ENCODE results near the gene UBAC2.

Gene UBAC2

DNA sequence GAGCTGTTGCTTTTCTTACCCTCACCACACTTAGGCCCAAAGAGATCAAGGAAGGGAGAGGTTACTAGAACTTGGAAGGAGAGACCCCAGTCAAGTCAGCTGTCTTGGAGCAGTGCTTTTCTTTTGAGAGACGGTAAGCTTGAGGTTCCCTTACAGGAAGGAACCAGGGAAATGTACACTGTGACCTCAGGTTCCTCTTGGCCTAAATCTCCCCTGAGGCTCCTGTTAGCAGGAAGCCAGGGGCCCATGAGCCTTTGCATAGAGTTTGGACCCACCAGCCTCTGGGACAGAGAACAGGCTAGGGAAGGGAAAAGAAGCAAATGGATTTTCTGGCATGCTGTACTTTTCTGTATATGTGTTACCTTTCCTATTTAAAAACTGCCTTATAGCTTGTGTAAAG lies 63.4 kb downstream of the UBAC2 start:
- DNase-seq (ENCODE audit: low read depth): no peak
- Histone ChIP-seq H3K4me3 (ENCODE audit: low read length) (no peak overlapping the region), H3K9me3 (ENCODE audit: control insufficient read depth, low read length) (no peaks in the 10 kb centered on the region), H3K27me3 (replicated peaks; ENCODE audit: control insufficient read depth, insufficient read depth, low read length) (no peaks in the 10 kb centered on the region), H3K9ac (ENCODE audit: low read length) (no peak overlapping the region), H3K36me3 (ENCODE audit: control insufficient read depth, insufficient read depth, low read length, severe bottlenecking) (peaks cover 7% of the 10 kb centered on the region), H3K4me1 (ENCODE audit: control insufficient read depth, insufficient read depth, low read length) (peaks cover 28% of the 10 kb centered on the region)

DNA sequence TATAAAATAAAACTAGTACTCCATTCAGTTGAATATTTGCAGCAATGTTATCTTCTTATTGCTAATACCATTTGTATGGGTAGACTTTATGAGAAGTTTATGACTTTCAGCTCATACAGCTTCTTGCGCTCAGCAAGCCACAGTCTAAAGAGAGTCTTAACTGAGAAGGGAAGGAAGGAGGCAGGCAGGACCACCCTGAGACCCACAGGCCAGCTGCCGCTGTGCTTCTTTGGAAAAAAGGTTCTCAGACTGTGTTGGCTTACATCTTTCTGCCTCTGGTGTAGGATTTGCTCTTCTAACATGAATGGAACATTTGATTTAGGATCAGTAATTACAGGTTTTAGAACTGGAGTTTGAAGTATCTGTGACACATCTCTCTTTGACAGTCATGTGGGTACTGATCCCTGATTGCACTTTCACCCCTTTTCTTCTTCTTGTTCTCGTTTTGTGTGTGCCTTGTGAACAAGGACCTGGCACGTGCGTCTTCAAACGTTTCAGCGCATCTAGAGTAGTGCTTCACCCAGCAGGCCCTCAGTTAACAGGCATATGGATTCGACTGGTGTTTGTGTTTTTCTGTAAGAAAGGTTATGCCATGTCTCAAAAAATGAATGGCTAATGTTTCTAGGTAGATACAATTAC lies 64.6 kb downstream of the UBAC2 start:
- Histone ChIP-seq H3K9ac (ENCODE audit: low read length) (peak overlapping the region; percentile 1), H3K27me3 (replicated peaks; ENCODE audit: control insufficient read depth, insufficient read depth, low read length) (no peaks in the 10 kb centered on the region), H3K4me3 (ENCODE audit: low read length) (no peak overlapping the region), H3K9me3 (ENCODE audit: control insufficient read depth, low read length) (no peaks in the 10 kb centered on the region), H3K36me3 (ENCODE audit: control insufficient read depth, insufficient read depth, low read length, severe bottlenecking) (peaks cover 7% of the 10 kb centered on the region), H3K4me1 (ENCODE audit: control insufficient read depth, insufficient read depth, low read length) (peaks cover 28% of the 10 kb centered on the region)
- no peak for DNase-seq (ENCODE audit: low read depth)

DNA sequence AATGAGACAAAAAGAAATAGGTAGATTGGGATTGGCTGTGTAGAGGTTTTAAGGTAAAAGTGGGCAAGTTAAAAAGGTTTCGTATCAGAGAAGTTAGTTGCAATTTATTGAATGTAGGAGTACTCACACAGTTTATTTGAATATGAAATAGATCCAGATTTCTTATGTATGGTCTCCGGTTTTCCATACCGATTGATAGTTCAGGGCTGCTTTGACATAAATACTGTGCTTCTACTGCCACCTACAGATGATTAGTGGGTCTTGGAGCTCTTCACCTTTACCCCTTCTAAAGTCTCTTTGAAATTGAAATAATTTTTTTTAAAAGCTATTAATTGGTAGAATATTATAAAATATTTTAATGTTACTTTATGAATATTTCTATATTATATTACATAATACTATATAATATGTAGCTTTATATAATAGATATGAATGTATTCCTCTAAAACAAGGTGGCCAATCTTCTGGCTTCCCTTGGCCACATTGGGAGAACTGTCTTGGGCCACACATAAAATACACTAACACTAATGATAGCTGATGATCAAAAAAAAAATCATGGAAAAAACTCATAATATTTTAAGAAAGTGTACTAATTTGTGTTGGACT lies 65.3 kb downstream of the UBAC2 start:
- Histone ChIP-seq H3K27me3 (replicated peaks; ENCODE audit: control insufficient read depth, insufficient read depth, low read length) (no peaks in the 10 kb centered on the region), H3K4me3 (ENCODE audit: low read length) (no peak overlapping the region), H3K9ac (ENCODE audit: low read length) (no peak overlapping the region), H3K9me3 (ENCODE audit: control insufficient read depth, low read length) (no peaks in the 10 kb centered on the region), H3K4me1 (ENCODE audit: control insufficient read depth, insufficient read depth, low read length) (peaks cover 25% of the 10 kb centered on the region), H3K36me3 (ENCODE audit: control insufficient read depth, insufficient read depth, low read length, severe bottlenecking) (peaks cover 7% of the 10 kb centered on the region)
- DNase-seq (ENCODE audit: low read depth): peak; percentile 76

DNA sequence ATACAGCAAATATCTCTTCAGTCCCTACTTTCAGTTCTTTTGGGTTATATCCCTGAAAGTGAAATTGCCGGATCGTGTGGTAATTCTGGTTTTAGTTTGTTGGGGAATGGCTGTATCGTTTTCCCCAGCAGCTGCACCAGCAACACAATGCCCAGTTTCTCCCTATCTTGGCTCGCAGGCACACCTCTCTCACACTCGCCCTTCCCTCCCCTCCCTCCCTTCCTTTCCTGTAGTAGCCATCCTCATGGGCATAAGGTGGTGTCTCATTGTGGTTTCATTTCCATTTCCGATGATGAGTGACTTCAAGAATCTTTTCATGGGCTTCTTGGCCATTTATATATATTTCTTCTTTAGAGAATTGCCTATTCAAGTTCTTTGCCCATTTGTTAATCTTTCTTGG lies 66.2 kb downstream of the UBAC2 start:
- Histone ChIP-seq H3K4me3 (ENCODE audit: low read length) (no peak overlapping the region), H3K9me3 (ENCODE audit: control insufficient read depth, low read length) (no peaks in the 10 kb centered on the region), H3K36me3 (ENCODE audit: control insufficient read depth, insufficient read depth, low read length, severe bottlenecking) (peaks cover 3% of the 10 kb centered on the region), H3K27me3 (replicated peaks; ENCODE audit: control insufficient read depth, insufficient read depth, low read length) (no peaks in the 10 kb centered on the region), H3K4me1 (ENCODE audit: control insufficient read depth, insufficient read depth, low read length) (peaks cover 17% of the 10 kb centered on the region), H3K9ac (ENCODE audit: low read length) (no peak overlapping the region)
- no peak for DNase-seq (ENCODE audit: low read depth)

DNA sequence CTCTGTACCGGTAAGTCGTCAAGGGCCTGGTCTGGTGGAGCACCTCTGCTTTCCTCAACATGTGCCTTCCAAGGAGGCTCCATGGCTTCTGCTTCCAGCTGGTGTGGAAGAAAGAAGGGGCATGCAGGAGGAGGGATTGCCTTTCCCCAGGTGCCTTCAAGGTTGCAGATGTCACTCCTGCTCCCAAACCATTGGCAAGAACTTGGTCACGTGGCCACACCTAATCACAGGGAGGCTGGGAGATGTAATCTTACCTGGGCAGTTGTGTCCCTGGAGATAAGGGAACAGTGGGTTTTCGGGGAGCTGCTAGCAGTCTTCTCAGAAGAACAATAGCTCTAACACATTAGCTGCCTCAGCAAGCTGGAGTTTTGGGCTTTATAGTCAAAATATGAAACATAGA lies 67.3 kb downstream of the UBAC2 start:
- Histone ChIP-seq H3K9me3 (ENCODE audit: control insufficient read depth, low read length) (peaks cover 3% of the 10 kb centered on the region), H3K4me3 (ENCODE audit: low read length) (no peak overlapping the region), H3K9ac (ENCODE audit: low read length) (no peak overlapping the region), H3K36me3 (ENCODE audit: control insufficient read depth, insufficient read depth, low read length, severe bottlenecking) (peaks cover 3% of the 10 kb centered on the region), H3K4me1 (ENCODE audit: control insufficient read depth, insufficient read depth, low read length) (peaks cover 17% of the 10 kb centered on the region), H3K27me3 (replicated peaks; ENCODE audit: control insufficient read depth, insufficient read depth, low read length) (no peaks in the 10 kb centered on the region)
- DNase-seq (ENCODE audit: low read depth): no peak

DNA sequence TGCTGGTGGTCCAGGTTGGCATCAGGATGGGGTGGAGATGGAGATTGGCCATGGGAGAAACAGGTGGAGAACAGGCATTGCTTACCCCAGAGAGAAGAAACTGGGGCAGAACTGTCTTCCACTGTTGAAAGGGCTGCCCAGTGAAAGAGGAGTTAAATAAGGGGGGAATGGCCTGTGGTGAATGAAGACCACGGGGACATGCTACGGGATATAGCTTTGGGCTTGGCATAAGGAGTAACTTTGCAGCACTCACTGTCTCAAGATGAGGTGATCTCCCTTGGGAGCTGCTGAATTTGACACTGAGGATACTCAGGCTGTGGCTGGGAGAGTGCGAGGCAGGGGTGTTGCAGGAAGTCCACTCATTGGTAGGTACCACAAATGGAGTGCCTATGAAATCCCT lies 68.2 kb downstream of the UBAC2 start:
- Histone ChIP-seq H3K9me3 (ENCODE audit: control insufficient read depth, low read length) (peaks cover 3% of the 10 kb centered on the region), H3K36me3 (ENCODE audit: control insufficient read depth, insufficient read depth, low read length, severe bottlenecking) (peaks cover 3% of the 10 kb centered on the region), H3K4me1 (ENCODE audit: control insufficient read depth, insufficient read depth, low read length) (peaks cover 17% of the 10 kb centered on the region), H3K9ac (ENCODE audit: low read length) (no peak overlapping the region), H3K27me3 (replicated peaks; ENCODE audit: control insufficient read depth, insufficient read depth, low read length) (no peaks in the 10 kb centered on the region), H3K4me3 (ENCODE audit: low read length) (no peak overlapping the region)
- DNase-seq (ENCODE audit: low read depth): no peak

DNA sequence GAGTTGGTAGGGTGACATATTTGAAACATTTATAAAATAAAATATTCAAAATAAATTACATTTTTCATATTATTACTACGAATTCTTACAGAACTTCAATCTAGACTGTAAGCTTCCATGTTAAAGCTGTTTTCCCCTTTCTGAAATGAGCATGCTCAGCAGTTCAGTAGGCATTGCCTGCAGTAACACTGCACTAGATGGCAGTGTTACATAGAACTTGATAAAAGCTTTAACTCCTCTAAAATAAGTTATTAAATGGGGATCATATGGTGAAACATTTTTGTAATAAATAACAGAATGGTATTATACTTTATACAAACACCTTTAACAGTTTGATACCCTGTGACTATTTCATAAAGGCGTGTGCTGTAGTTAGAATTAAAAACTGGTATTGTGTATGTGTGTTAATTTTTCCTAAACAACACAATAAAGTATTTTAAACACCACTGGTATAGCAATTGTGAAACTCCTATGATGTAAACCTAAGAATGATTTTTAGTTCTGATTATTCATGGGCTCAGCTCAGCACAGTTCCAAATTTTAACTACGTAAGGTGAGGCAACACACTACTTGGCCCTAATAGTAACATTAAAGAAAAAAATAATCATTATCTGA lies 69.1 kb downstream of the UBAC2 start:
- Histone ChIP-seq H3K4me3 (ENCODE audit: low read length) (no peak overlapping the region), H3K27me3 (replicated peaks; ENCODE audit: control insufficient read depth, insufficient read depth, low read length) (no peaks in the 10 kb centered on the region), H3K36me3 (ENCODE audit: control insufficient read depth, insufficient read depth, low read length, severe bottlenecking) (peaks cover 3% of the 10 kb centered on the region), H3K4me1 (ENCODE audit: control insufficient read depth, insufficient read depth, low read length) (peaks cover 10% of the 10 kb centered on the region), H3K9me3 (ENCODE audit: control insufficient read depth, low read length) (peaks cover 3% of the 10 kb centered on the region), H3K9ac (ENCODE audit: low read length) (no peak overlapping the region)
- DNase-seq (ENCODE audit: low read depth): peak; percentile 81

DNA sequence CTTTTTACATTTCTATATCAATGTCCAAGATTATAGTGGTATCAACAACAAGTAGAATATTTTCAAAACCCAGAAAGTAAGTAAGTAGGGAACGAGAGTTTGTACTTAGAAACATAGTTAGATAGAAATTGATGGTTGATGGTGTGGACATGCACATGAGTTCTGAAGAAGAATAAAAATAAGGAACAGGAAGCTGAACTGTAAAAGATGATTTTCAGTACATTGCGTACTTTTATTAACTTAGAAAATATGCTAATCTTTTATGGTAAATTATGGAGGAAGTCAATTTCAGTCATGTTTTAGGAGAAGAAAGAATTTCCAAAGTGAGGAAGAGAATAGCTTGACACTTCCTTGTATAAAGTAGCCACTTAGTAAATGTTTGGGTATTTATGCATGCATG lies 69.9 kb downstream of the UBAC2 start:
- Histone ChIP-seq H3K27me3 (replicated peaks; ENCODE audit: control insufficient read depth, insufficient read depth, low read length) (no peaks in the 10 kb centered on the region), H3K4me1 (ENCODE audit: control insufficient read depth, insufficient read depth, low read length) (peaks cover 8% of the 10 kb centered on the region), H3K36me3 (ENCODE audit: control insufficient read depth, insufficient read depth, low read length, severe bottlenecking) (peaks cover 3% of the 10 kb centered on the region), H3K4me3 (ENCODE audit: low read length) (no peak overlapping the region), H3K9me3 (ENCODE audit: control insufficient read depth, low read length) (peaks cover 3% of the 10 kb centered on the region), H3K9ac (ENCODE audit: low read length) (peak overlapping the region; percentile 2)
- no peak for DNase-seq (ENCODE audit: low read depth)

DNA sequence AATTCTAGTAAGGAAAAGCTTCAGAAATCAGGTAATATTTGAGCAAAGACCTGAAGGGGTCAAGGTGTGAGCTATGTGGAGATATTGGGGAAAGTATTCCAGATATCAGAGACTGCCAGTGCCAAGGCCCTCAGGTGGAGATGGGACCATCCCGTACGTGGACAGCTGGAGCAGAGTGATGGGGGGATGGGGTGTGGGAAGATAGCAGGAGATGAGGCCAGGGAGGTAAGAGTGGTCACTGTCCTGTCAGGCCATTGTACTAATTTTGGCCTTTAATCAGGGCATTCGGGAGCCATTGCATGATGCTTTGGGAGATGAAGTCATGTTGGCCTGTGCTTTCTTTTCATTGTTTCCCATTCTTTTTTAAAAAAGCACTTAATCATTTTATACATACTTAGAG lies 70.6 kb downstream of the UBAC2 start:
- Histone ChIP-seq H3K4me3 (ENCODE audit: low read length) (no peak overlapping the region), H3K36me3 (ENCODE audit: control insufficient read depth, insufficient read depth, low read length, severe bottlenecking) (peaks cover 3% of the 10 kb centered on the region), H3K4me1 (ENCODE audit: control insufficient read depth, insufficient read depth, low read length) (peaks cover 6% of the 10 kb centered on the region), H3K27me3 (replicated peaks; ENCODE audit: control insufficient read depth, insufficient read depth, low read length) (no peaks in the 10 kb centered on the region), H3K9me3 (ENCODE audit: control insufficient read depth, low read length) (peaks cover 3% of the 10 kb centered on the region), H3K9ac (ENCODE audit: low read length) (no peak overlapping the region)
- DNase-seq (ENCODE audit: low read depth): no peak

DNA sequence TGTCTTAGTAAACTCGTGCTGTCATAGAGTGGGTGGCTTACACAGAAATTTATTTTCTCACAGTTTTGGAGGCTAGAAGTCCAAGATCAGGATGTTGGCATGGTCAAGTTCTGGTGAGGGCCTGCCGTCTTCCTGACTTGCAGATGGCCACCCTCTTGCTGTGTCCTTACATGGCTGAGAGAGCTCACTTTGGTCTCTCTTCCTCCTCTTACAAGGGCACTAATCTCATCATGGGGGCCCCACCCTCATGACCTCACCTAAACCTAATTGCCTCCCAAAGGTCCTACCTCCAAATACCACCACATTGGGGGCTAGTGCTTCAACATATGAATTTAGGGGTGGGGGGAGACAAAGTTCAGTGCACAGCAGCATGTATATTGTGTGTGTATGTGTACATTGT lies 71.8 kb downstream of the UBAC2 start:
- H3K9ac ChIP-seq (ENCODE audit: low read length): no peak overlapping the region
- H3K4me3 ChIP-seq (ENCODE audit: low read length): no peak overlapping the region
- H3K36me3 ChIP-seq (ENCODE audit: control insufficient read depth, insufficient read depth, low read length, severe bottlenecking): peaks cover 7% of the 10 kb centered on the region
- H3K4me1 ChIP-seq (ENCODE audit: control insufficient read depth, insufficient read depth, low read length): peaks cover 6% of the 10 kb centered on the region
- H3K9me3 ChIP-seq (ENCODE audit: control insufficient read depth, low read length): peaks cover 3% of the 10 kb centered on the region
- no peak for DNase-seq (ENCODE audit: low read depth)
- no peaks in the 10 kb centered on the region for H3K27me3 ChIP-seq (replicated peaks; ENCODE audit: control insufficient read depth, insufficient read depth, low read length)

DNA sequence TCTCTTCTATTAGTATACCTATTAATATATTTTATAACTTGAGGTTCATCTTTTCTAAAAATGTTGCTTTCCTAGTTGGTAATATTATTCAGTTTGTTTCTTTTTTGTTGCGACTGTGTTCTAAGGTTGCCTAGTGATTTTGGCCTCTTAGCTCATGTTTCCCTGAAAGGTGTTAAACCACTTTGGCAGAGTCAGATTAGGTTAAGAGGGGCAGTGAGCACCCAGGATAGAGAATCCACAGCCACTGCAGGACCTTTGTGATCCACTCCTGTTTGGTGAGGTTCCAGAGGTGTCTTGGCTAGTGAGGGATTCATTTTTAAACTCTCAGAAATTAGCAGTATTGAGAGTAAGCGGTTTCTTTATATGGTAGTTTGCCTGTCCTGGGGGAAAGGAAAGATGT lies 72.5 kb downstream of the UBAC2 start:
- Histone ChIP-seq H3K9me3 (ENCODE audit: control insufficient read depth, low read length) (peaks cover 3% of the 10 kb centered on the region), H3K4me1 (ENCODE audit: control insufficient read depth, insufficient read depth, low read length) (peaks cover 6% of the 10 kb centered on the region), H3K36me3 (ENCODE audit: control insufficient read depth, insufficient read depth, low read length, severe bottlenecking) (peaks cover 4% of the 10 kb centered on the region), H3K9ac (ENCODE audit: low read length) (no peak overlapping the region), H3K4me3 (ENCODE audit: low read length) (no peak overlapping the region), H3K27me3 (replicated peaks; ENCODE audit: control insufficient read depth, insufficient read depth, low read length) (no peaks in the 10 kb centered on the region)
- no peak for DNase-seq (ENCODE audit: low read depth)

Measured in adipocyte (in vitro differentiated cells).